Fibroblast of the aortic adventitia (primary cell): ENCODE results near the gene CUX1. TPM values are rescaled to one million over a fixed set of nuclear protein-coding genes. Genes with fewer than 3 reads are reported as not detected.

Experiments
- DNase-seq: peaks from one replicate; pipeline ENCODE4 v3.0.0-alpha.2; 2010; ENCODE audit warnings: low read depth
- H3K4me3 ChIP-seq: 2 replicates; pipeline ENCODE4 v1.5.1; 2011; ENCODE audit warnings: low read depth, mild to moderate bottlenecking, control low read depth, low read length, moderate library complexity
- total RNA-seq: library from RNA; depleted of rRNA; stranded (reverse); fragments of >200 nt; gene quantifications from 2 replicates; pipeline ENCODE4 v1.2.3, GENCODE V29; 2012; ENCODE audit warnings: low replicate concordance
- TF ChIP-seq, protein P1 (sequence below): IDR thresholded peaks from 2 replicates; pipeline ENCODE4 v1.5.1; 2011; ENCODE audit warnings: mild to moderate bottlenecking, low read length, control low read depth, inconsistent platforms; ENCODE audit not compliant: insufficient read depth

CUX1 gene
- total RNA-seq, 1 donor = 44.2 TPM

DNA sequence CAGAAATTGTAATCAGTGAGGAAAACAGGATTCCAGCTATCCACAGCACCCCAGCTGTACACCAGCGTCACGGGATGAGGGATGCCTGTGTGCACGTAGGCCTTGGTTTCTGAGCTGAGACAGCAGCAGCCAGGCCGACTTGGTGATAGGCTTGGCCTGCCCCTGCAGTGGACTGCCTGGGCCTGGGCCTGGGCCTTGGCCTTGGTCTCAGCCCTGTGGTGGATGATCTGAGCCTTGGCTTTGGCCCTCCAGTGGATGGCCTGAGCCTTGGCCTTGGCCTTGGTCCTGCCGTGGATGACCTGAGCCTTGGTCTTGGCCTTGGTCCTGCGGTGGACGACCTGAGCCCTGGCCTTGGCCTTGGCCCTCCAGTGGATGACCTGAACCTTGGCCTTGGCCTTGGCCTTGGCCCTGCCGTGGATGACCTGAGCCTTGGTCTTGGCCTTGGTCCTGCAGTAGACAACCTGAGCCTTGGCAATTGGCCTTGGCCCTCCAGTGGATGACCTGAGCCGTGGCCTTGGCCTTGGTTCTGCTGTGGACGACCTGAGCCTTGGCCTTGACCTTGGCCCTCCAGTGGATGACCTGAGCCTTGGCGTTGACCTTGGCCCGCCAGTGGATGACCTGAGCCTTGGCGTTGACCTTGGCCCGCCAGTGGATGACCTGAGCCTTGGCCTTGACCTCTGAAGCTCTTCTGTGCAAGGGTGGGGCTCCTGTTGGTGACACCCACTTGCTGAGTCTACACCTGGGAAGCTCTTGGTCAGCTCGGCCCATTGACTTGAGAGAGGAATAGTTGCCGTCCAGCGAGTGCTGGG lies 93.8 kb downstream of the CUX1 start:
- H3K4me3 ChIP-seq = no peak overlapping the region
- no peak for DNase-seq
- TF ChIP-seq, protein P1, sequence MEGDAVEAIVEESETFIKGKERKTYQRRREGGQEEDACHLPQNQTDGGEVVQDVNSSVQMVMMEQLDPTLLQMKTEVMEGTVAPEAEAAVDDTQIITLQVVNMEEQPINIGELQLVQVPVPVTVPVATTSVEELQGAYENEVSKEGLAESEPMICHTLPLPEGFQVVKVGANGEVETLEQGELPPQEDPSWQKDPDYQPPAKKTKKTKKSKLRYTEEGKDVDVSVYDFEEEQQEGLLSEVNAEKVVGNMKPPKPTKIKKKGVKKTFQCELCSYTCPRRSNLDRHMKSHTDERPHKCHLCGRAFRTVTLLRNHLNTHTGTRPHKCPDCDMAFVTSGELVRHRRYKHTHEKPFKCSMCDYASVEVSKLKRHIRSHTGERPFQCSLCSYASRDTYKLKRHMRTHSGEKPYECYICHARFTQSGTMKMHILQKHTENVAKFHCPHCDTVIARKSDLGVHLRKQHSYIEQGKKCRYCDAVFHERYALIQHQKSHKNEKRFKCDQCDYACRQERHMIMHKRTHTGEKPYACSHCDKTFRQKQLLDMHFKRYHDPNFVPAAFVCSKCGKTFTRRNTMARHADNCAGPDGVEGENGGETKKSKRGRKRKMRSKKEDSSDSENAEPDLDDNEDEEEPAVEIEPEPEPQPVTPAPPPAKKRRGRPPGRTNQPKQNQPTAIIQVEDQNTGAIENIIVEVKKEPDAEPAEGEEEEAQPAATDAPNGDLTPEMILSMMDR = no peak

DNA sequence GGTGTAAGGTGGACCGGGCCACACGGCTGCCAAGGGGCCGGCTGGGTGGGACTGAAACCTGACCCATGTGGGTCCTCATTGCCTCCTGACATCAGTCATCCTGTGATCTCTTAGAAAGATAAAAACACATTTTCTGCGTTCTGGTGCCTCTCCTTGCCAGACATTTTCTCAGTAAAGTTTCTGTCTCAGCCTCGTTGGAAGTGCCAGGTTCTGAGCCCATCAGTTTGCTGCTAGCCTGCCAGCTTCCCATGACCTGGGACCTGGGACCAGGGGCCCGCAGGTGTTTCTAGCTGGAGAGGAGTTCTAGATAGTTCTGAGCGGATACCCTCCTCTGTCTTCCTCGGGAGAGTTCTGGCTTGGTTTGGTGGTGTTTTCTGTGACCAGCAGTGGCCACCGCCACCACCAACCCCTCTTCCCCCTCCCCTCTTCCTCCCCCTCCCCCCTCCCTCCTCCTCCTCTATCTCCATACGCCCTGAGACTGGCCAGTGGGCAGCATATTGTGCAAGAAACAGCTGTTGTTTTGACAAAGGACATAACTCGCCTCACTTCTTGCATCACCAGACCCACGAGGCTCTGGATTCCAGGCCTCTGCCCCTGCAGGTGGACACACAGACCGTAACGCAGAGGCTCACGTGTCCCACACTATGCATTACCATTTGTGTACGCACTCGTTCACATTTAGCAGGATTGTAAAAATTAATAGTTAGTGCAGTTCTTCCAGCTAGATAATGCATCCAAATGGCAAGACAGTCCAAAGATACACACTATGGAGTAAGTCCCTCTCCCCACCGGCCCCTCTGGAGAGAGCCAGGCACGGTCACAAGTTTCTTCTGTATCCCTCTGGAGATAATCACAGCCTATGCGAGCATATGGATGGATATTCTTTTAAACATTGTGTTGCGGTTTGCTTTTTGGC lies 94.6 kb downstream of the CUX1 start:
- no peak overlapping the region for H3K4me3 ChIP-seq
- TF ChIP-seq, protein P1 = peak; percentile 1
- peak; percentile 80 for DNase-seq

DNA sequence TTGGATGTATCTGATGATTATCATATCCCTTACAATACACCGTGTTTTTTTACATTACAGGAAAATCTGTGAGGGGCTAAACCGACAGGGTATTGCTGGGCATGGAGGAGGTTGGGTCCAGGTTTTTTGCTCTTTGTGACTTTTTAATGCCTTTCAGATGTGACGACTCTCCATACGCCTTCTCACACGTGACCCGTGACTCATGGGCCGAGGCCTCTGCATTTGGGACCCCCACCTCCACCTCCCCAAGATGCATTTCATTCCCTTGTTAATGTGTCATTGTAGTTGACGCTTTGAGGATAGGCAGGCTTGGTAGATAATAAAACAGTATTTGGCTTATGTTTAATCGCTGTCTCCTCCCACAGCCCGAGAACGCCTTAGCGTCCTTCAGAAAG lies 95.3 kb downstream of the CUX1 start:
- no peak overlapping the region for H3K4me3 ChIP-seq
- TF ChIP-seq, protein P1 = no peak
- peak; percentile 71 for DNase-seq

DNA sequence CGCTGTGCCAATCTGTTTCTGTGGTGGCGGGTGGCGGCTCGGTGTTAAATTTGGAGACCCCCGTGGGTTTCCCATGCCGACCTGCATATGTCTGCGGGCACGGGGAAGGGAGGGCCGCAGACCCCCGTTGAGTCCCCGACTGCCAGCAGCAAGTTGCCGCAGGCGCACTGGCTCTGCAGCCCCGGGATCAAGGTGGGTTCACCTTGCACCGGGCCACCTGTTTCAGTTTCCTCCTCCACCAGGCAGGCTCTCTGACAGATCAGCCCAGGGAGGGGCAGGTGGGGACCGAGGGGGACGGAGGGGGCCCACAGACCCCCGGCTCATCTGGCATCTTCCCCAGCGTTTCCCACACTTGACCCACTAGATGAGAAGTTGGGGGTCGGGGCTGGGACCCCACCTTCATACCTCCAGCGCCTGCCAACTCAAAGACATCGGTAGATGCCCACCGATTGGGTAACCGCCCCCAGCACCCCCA lies 95.9 kb downstream of the CUX1 start:
- no peak overlapping the region for H3K4me3 ChIP-seq
- TF ChIP-seq, protein P1 = no peak

DNA sequence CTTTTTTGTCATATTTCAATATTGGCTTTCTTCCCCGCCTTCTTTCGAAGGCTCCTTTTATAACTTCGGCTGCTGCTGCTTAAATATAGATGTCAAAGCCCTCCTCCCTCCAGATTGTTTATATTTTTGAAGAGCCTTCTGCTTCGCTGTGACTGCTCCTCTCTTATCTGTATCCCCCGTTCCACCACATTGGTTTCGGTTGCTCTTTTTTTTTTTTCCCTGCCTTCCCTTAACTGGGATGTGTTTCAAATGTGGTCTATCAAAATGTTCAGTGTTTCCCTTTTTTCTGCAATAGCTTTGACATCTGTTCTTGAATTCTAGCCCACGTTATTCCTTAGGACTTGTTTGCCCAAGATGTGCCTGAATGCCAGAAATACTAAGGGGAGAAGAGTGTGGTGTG lies 96.4 kb downstream of the CUX1 start:
- DNase-seq = peak; percentile 81
- H3K4me3 ChIP-seq = peak overlapping the region; percentile 11
- TF ChIP-seq, protein P1 = no peak

More for the DNA sequence above, 95.9 kb downstream of the CUX1 start:
- no peak for DNase-seq

DNA sequence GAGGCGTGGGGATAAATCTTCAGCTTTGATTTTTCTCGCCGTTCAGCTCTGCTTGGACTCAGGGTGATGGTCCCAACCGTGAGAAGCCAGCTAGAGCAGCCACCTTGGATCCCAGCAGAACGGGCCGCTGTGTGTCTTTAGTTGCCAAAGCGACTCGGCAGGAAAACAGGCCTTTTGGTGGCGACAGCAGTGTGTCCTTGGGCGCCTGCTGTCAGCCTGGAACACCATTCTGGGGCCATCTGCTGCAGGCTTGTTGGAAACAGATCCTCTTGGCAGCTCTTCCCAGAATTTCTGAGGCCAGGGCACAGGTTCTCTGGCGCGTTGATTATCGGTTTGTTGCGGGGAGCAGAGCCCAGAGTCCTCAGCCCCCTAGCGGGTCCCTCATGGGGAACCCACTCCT lies 97.6 kb downstream of the CUX1 start:
- no peak for DNase-seq
- TF ChIP-seq, protein P1 = no peak
- H3K4me3 ChIP-seq = no peak overlapping the region
